ENCODE data around the gene LTC4S. TPM values are rescaled to one million over a fixed set of nuclear protein-coding genes. Genes with fewer than 3 reads are reported as not detected.

LTC4S gene
- total and polyA plus RNA-seq, 9 of the 15 experiments (the other 6 are each of a cell fraction or from before 2014, with no cell fraction given), result 0.17 to 0.77 (median 0.75) TPM; not detected in 6

GRCh38 chr5:179822059-179822432 lies 28.3 kb downstream of the LTC4S start (continued):
- no peak for TF ChIP-seq MAZ (CRISPR knock-in tag; conservative IDR thresholded peaks at IDR 0.05 in 1 of 2, IDR thresholded peaks at IDR 0.05 in 1 of 2)
- no peak for TF ChIP-seq TAF1 (IDR thresholded peaks at IDR 0.05; ENCODE audit: control insufficient read depth, extremely low read depth, insufficient read depth, low read length, severe bottlenecking)
- TF ChIP-seq E2F1 (CRISPR knock-in tag; IDR thresholded peaks at IDR 0.05), result no peak
- TF ChIP-seq FOXP1 (CRISPR knock-in tag; IDR thresholded peaks at IDR 0.05), result no peak
- no peak for TF ChIP-seq RERE (CRISPR knock-in tag; IDR thresholded peaks at IDR 0.05; ENCODE audit: borderline replicate concordance)
- TF ChIP-seq SNAPC5 (CRISPR knock-in tag; IDR thresholded peaks at IDR 0.05), result no peak
- no peak for TF ChIP-seq ATF6 (CRISPR knock-in tag; IDR thresholded peaks at IDR 0.05)
- TF ChIP-seq ESRRB (CRISPR knock-in tag; IDR thresholded peaks at IDR 0.05; ENCODE audit: borderline replicate concordance), result no peak
- TF ChIP-seq THRAP3 (IDR thresholded peaks at IDR 0.05; ENCODE audit: borderline replicate concordance), result peak; percentile 43; the same call in 1 of the 2 replicates
- TF ChIP-seq GTF3C2 (IDR thresholded peaks at IDR 0.05; ENCODE audit: borderline replicate concordance, extremely low read depth, insufficient read length), result no peak
- TF ChIP-seq RUNX1 (IDR thresholded peaks at IDR 0.05; ENCODE audit: low read depth), result no peak
- TF ChIP-seq HES1 (IDR thresholded peaks at IDR 0.05; ENCODE audit: low read depth), result no peak

Data from K562 (cell line).